CD14-positive monocyte (primary cell): ENCODE results near the gene TNIK. TPM values are rescaled to one million over a fixed set of nuclear protein-coding genes. Genes with fewer than 3 reads are reported as not detected.

Source experiments
- DNase-seq, 3 donors: peaks; one replicate each; pipeline ENCODE4 v3.0.0-alpha.2; 2011 to 2022
- H2AFZ ChIP-seq: 2 replicates; pipeline ENCODE4 v1.6.0; 2012; ENCODE audit warnings: mild to moderate bottlenecking, low read depth, low read length, inconsistent platforms; ENCODE audit not compliant: insufficient read depth, poor library complexity, severe bottlenecking
- H3K27ac ChIP-seq, 2 donors: 1 replicate in 1 of 2; 2 replicates in 1 of 2; pipeline ENCODE4 v1.5.1; 2012 to 2013; ENCODE audit warnings: low read length in 2 of 2, control low read depth in 1 of 2, inconsistent platforms in 1 of 2, low read depth in 1 of 2, mild to moderate bottlenecking in 1 of 2
- H3K27me3 ChIP-seq, 2 donors: one replicate each; pipeline versions ENCODE4 v1.6.0 to v1.6.1; 2011 to 2013; ENCODE audit warnings: low read length in 2 of 2; ENCODE audit not compliant: control insufficient read depth in 2 of 2, insufficient read depth in 2 of 2
- H3K36me3 ChIP-seq, 2 donors: replicated peaks in 1 of 2; 1 replicate in 1 of 2; 2 replicates in 1 of 2; pipeline versions ENCODE4 v1.5.1 to v1.6.1; 2012 to 2013; ENCODE audit warnings: low read length in 2 of 2, control low read depth in 1 of 2, inconsistent platforms in 1 of 2, mild to moderate bottlenecking in 1 of 2; ENCODE audit not compliant: insufficient read depth in 2 of 2, control insufficient read depth in 1 of 2
- H3K4me1 ChIP-seq, 2 donors: 1 replicate in 1 of 2; 2 replicates in 1 of 2; pipeline versions ENCODE4 v1.5.1 to v1.6.1; 2012 to 2013; ENCODE audit warnings: low read length in 2 of 2, control low read depth in 1 of 2, inconsistent platforms in 1 of 2, mild to moderate bottlenecking in 1 of 2, moderate library complexity in 1 of 2; ENCODE audit not compliant: insufficient read depth in 2 of 2, control insufficient read depth in 1 of 2
- H3K4me2 ChIP-seq: replicated peaks from 2 replicates; pipeline ENCODE3; 2012; ENCODE audit warnings: low read length, moderate library complexity, mild to moderate bottlenecking; ENCODE audit not compliant: poor library complexity, severe bottlenecking; ENCODE audit errors: extremely low read depth
- H3K4me3 ChIP-seq, 3 experiments: fragments of 200-600 bp in 1 of 3; sonication (generic) in 1 of 3; replicated peaks in 1 of 3; 1 replicate in 2 of 3; 2 replicates in 1 of 3; pipeline ENCODE4 v1.5.1; 2011 to 2013; ENCODE audit warnings: low read length in 3 of 3, mild to moderate bottlenecking in 3 of 3, control low read depth in 2 of 3, low read depth in 2 of 3, inconsistent platforms in 1 of 3, moderate library complexity in 1 of 3
- H3K79me2 ChIP-seq: 2 replicates; pipeline ENCODE4 v1.6.0; 2012; ENCODE audit warnings: mild to moderate bottlenecking, control low read depth, inconsistent platforms, low read length, moderate library complexity; ENCODE audit not compliant: insufficient read depth
- H3K9ac ChIP-seq: 2 replicates; pipeline ENCODE4 v1.6.0; 2017; ENCODE audit warnings: low read length, mild to moderate bottlenecking; ENCODE audit not compliant: insufficient read depth, poor library complexity, severe bottlenecking
- H3K9me3 ChIP-seq, 2 donors: replicated peaks in 1 of 2; 1 replicate in 1 of 2; 2 replicates in 1 of 2; pipeline versions ENCODE4 v1.5.1 to v1.6.1; 2012 to 2013; ENCODE audit warnings: low read length in 2 of 2, control low read depth in 1 of 2; ENCODE audit not compliant: control insufficient read depth in 1 of 2, insufficient read depth in 1 of 2
- H4K20me1 ChIP-seq: 2 replicates; pipeline ENCODE4 v1.6.0; 2012; ENCODE audit warnings: mild to moderate bottlenecking, low read length, control low read depth, moderate library complexity; ENCODE audit not compliant: insufficient read depth
- H3K27ac Mint-ChIP-seq, 7 donors: one replicate each; pipeline ENCODE4 v1.8.0; 2020; ENCODE audit warnings: mild to moderate bottlenecking in 7 of 7, mixed read lengths in 7 of 7, moderate library complexity in 6 of 7, inconsistent platforms in 2 of 7
- H3K27me3 Mint-ChIP-seq, 3 donors: one replicate each; pipeline ENCODE4 v1.8.0; 2021 to 2022; ENCODE audit warnings: low read depth in 3 of 3, mild to moderate bottlenecking in 3 of 3, mixed read lengths in 3 of 3, moderate library complexity in 3 of 3, inconsistent platforms in 1 of 3
- H3K36me3 Mint-ChIP-seq, 2 donors: one replicate each; pipeline ENCODE4 v1.8.0; 2020; ENCODE audit warnings: mixed read lengths in 2 of 2, inconsistent platforms in 1 of 2, mild to moderate bottlenecking in 1 of 2
- H3K4me1 Mint-ChIP-seq: one replicate; pipeline ENCODE4 v1.8.0; 2020; ENCODE audit warnings: mild to moderate bottlenecking, mixed read lengths
- H3K4me3 Mint-ChIP-seq, 2 donors: one replicate each; pipeline ENCODE4 v1.8.0; 2020; ENCODE audit warnings: mild to moderate bottlenecking in 2 of 2, mixed read lengths in 2 of 2, moderate library complexity in 1 of 2
- H3K9me3 Mint-ChIP-seq, 7 donors: one replicate each; pipeline ENCODE4 v1.8.0; 2020 to 2022; ENCODE audit warnings: mixed read lengths in 7 of 7, mild to moderate bottlenecking in 6 of 7, moderate library complexity in 6 of 7, inconsistent platforms in 2 of 7
- CTCF ChIP-seq: fragments of 200-600 bp; IDR thresholded peaks from one replicate; pipeline ENCODE4 v1.8.0; 2022; ENCODE audit warnings: antibody characterized with exemption, mild to moderate bottlenecking
- WGBS: methylation state at CpG from one replicate; pipeline ENCODE4 v1.1.5; 2013; ENCODE audit warnings: missing lambda C conversion rate; ENCODE audit not compliant: insufficient coverage; 5-methylcytosine and 5-hydroxymethylcytosine counted together
- intact Hi-C, 2 donors: fragments of 100-400 bp; cut with micrococcal nuclease; formaldehyde crosslinking; loops; one replicate each; pipeline versions ENCODE4 v1.15.0 to v1.15.1; 2023
- polyA plus RNA-seq, 3 donors: library from polyadenylated mRNA; depleted of rRNA in 1 of 3; unstranded in 2 of 3; stranded (reverse) in 1 of 3; fragments of 300-500 nt in 2 of 3; fragments of >200 nt in 1 of 3; fragmentation: Illumina TruSeq in 2 of 3; gene quantifications; 1 replicate in 2 of 3; 2 replicates in 1 of 3; pipeline ENCODE4 v1.2.3, GENCODE V29; 2012 to 2021

TNIK gene
- polyA plus RNA-seq, 3 donors: 0.36 to 1.8 (median 0.75) TPM

GRCh38 chr3:171264758-171265157 is 195.4 kb downstream of the TNIK start:
- TF ChIP-seq CTCF: no peak
- Histone ChIP-seq H3K27me3 (no peaks in the 10 kb centered on the region), H3K27ac (no peak overlapping the region), H3K9me3 (no peaks in the 10 kb centered on the region), H3K9ac (no peak overlapping the region), H2AFZ (no peak overlapping the region), H3K79me2 (no peaks in the 10 kb centered on the region), H3K4me3 (no peak overlapping the region), H3K36me3 (no peaks in the 10 kb centered on the region), H3K4me2 (no peak overlapping the region), H3K4me1 (no peaks in the 10 kb centered on the region), H4K20me1 (no peaks in the 10 kb centered on the region)
- no peaks in the 10 kb centered on the region for H3K36me3 Mint-ChIP-seq
- H3K27ac Mint-ChIP-seq: no peak overlapping the region
- no peak for DNase-seq
- H3K4me3 Mint-ChIP-seq: no peak overlapping the region
- H3K9me3 Mint-ChIP-seq: peaks cover 0 to 1% (median 0%) of the 10 kb centered on the region in 7 donors
- H3K4me1 Mint-ChIP-seq: peaks cover 18% of the 10 kb centered on the region
- 100% methylated on average over 6 of the region's 6 CpGs for WGBS
- H3K27me3 Mint-ChIP-seq: no peaks in the 10 kb centered on the region
- intact Hi-C loops: no loop called here

GRCh38 chr3:171262431-171262830 is 197.8 kb downstream of the TNIK start:
- no peak for TF ChIP-seq CTCF
- H3K27me3 ChIP-seq: no peaks in the 10 kb centered on the region
- no peaks in the 10 kb centered on the region for H3K36me3 ChIP-seq
- intact Hi-C loops: no loop called here
- no peak overlapping the region for H3K4me2 ChIP-seq
- H3K4me1 Mint-ChIP-seq: peaks cover 13% of the 10 kb centered on the region
- H2AFZ ChIP-seq: no peak overlapping the region
- H3K9ac ChIP-seq: no peak overlapping the region
- H3K27ac ChIP-seq: no peak overlapping the region
- no peaks in the 10 kb centered on the region for H3K4me1 ChIP-seq
- H3K79me2 ChIP-seq: no peaks in the 10 kb centered on the region
- H3K4me3 ChIP-seq: no peak overlapping the region
- H3K4me3 Mint-ChIP-seq: no peak overlapping the region
- DNase-seq: no peak
- no CpG with 5 or more reads among the region's 1 CpG for WGBS
- H3K36me3 Mint-ChIP-seq: no peaks in the 10 kb centered on the region
- H4K20me1 ChIP-seq: no peaks in the 10 kb centered on the region
- H3K9me3 ChIP-seq: no peaks in the 10 kb centered on the region
- no peak overlapping the region for H3K27ac Mint-ChIP-seq
- peaks cover 0 to 1% (median 0%) of the 10 kb centered on the region in 7 donors for H3K9me3 Mint-ChIP-seq
- H3K27me3 Mint-ChIP-seq: no peaks in the 10 kb centered on the region
